Caco-2 (cell line): ENCODE measurements around the gene STK17A. TPM values are rescaled to one million over a fixed set of nuclear protein-coding genes. Genes with fewer than 3 reads are reported as not detected.
"Not testable (repeated sequence)": the region's sequence is repeated elsewhere in the genome, so short reads cannot be mapped to it uniquely, and the experiment has no call there.

Source experiments
- BruUV-seq: library from RNA; stranded (reverse); fragments of 400-500 nt; replicated peaks from 2 replicates; lab custom pipeline; 2021; lab: Mats Ljungman, UMichigan
- CTCF ChIA-PET: fragments of 300-600 bp; sonication (Branson Sonifier 250); formaldehyde crosslinking; loops from one replicate; lab custom pipeline; 2022; ENCODE audit warnings: antibody characterized with exemption; lab: Charles Lee
- POLR2A ChIA-PET: fragments of 300-600 bp; sonication (Branson Sonifier 250); formaldehyde crosslinking; loops from one replicate; lab custom pipeline; 2022; ENCODE audit warnings: antibody characterized with exemption; lab: Charles Lee
- DNase-seq, 2 experiments: peaks; one replicate each; pipeline versions ENCODE4 v3.0.0 to v3.0.0-alpha.2; 2020 to 2022
- H3K27me3 ChIP-seq: replicated peaks from 2 replicates; pipeline ENCODE4 v1.6.0; 2011; ENCODE audit warnings: low read length; ENCODE audit not compliant: control insufficient read depth, insufficient read depth
- H3K36me3 ChIP-seq: 2 replicates; pipeline ENCODE4 v1.5.1; 2011; ENCODE audit warnings: low read length; ENCODE audit not compliant: control insufficient read depth, insufficient read depth
- H3K4me1 ChIP-seq: fragments of 250-450 bp; sonication (Bioruptor Pico); 2 replicates; pipeline ENCODE4 v1.5.1; 2020; ENCODE audit warnings: mild to moderate bottlenecking
- H3K4me3 ChIP-seq: 2 replicates; pipeline ENCODE4 v1.5.1; 2011; ENCODE audit warnings: low read depth, mild to moderate bottlenecking, control low read depth, low read length
- H3K9me3 ChIP-seq: fragments of 250-450 bp; sonication (Bioruptor Pico); 2 replicates; pipeline ENCODE4 v1.5.1; 2020; ENCODE audit warnings: mild to moderate bottlenecking, moderate library complexity
- H3K27ac Mint-ChIP-seq: one replicate; pipeline ENCODE4 v1.8.0; 2022; ENCODE audit warnings: mixed read lengths; ENCODE audit not compliant: unreplicated experiment
- H3K27me3 Mint-ChIP-seq: one replicate; pipeline ENCODE4 v1.8.0; 2022; ENCODE audit warnings: mixed read lengths; ENCODE audit not compliant: insufficient read depth, unreplicated experiment
- H3K36me3 Mint-ChIP-seq: one replicate; pipeline ENCODE4 v1.8.0; 2022; ENCODE audit warnings: mild to moderate bottlenecking, mixed read lengths; ENCODE audit not compliant: insufficient read depth, unreplicated experiment
- H3K4me1 Mint-ChIP-seq: one replicate; pipeline ENCODE4 v1.8.0; 2022; ENCODE audit warnings: low read depth, mixed read lengths; ENCODE audit not compliant: unreplicated experiment
- H3K4me3 Mint-ChIP-seq: one replicate; pipeline ENCODE4 v1.8.0; 2022; ENCODE audit warnings: mild to moderate bottlenecking, moderate library complexity, mixed read lengths; ENCODE audit not compliant: unreplicated experiment
- H3K9me3 Mint-ChIP-seq: one replicate; pipeline ENCODE4 v1.8.0; 2022; ENCODE audit warnings: mixed read lengths; ENCODE audit not compliant: unreplicated experiment
- CTCF ChIP-seq, 2 experiments: fragments of 200-600 bp in 1 of 2; IDR thresholded peaks; 1 replicate in 1 of 2; 2 replicates in 1 of 2; pipeline versions ENCODE4 v1.5.1 to v1.8.0; 2011 to 2022; ENCODE audit warnings: antibody characterized with exemption in 1 of 2, control low read depth in 1 of 2, inconsistent platforms in 1 of 2, low read depth in 1 of 2, low read length in 1 of 2, mild to moderate bottlenecking in 1 of 2, moderate library complexity in 1 of 2; ENCODE audit not compliant: insufficient read depth in 1 of 2, severe bottlenecking in 1 of 2, unreplicated experiment in 1 of 2
- intact Hi-C: fragments of 100-400 bp; cut with micrococcal nuclease; formaldehyde crosslinking; loops from one replicate; pipeline ENCODE4 v1.10.0; 2022; ENCODE audit not compliant: unreplicated experiment
- total RNA-seq: library from RNA; stranded (reverse); gene quantifications from 2 replicates; pipeline ENCODE4 v1.2.3, GENCODE V29; 2022

Gene STK17A
- total RNA-seq, 1 experiment from 2014 or later = 19.6 TPM

- H3K9me3 ChIP-seq = 0 out of 2 replicates have a peak, but pooled peaks cover 2% of the 10 kb centered on the region
- BruUV-seq = no TSS peak
- Mint-ChIP-seq H3K36me3 (no peaks in the 10 kb centered on the region), H3K27me3 (no peaks in the 10 kb centered on the region), H3K9me3 (no peaks in the 10 kb centered on the region), H3K4me3 (no peak overlapping the region), H3K27ac (no peak overlapping the region), H3K4me1 (peaks cover 22% of the 10 kb centered on the region)
- POLR2A ChIA-PET = interaction anchor here (0.6 kb wide), 1 partner anchor 86 kb away, joined by 3 read pairs; no protein-coding TSS in a partner anchor
- H3K4me3 ChIP-seq = no peak overlapping the region
- peaks cover 16% of the 10 kb centered on the region for H3K4me1 ChIP-seq
- no peak for TF ChIP-seq CTCF (IDR thresholded peaks at IDR 0.05; ENCODE audit: insufficient read depth in 1 of 2, low read depth in 1 of 2, low read length in 1 of 2, severe bottlenecking in 1 of 2, unreplicated experiment in 1 of 2)
- intact Hi-C loops = no loop called here
- no peaks in the 10 kb centered on the region for H3K27me3 ChIP-seq
- CTCF ChIA-PET = no interaction called here
- H3K36me3 ChIP-seq = no peaks in the 10 kb centered on the region
- peak; percentile 52 to 53 for DNase-seq
Measured at GRCh38 chr7:43668035-43668434, 85.1 kb downstream of the STK17A start.

- no peaks in the 10 kb centered on the region for H3K27me3 Mint-ChIP-seq
- H3K27ac Mint-ChIP-seq = no peak overlapping the region
- ChIA-PET CTCF (no interaction called here), POLR2A (no interaction called here)
- peaks cover 22% of the 10 kb centered on the region for H3K4me1 Mint-ChIP-seq
- H3K4me3 Mint-ChIP-seq = no peak overlapping the region
- Histone ChIP-seq H3K27me3 (no peaks in the 10 kb centered on the region), H3K4me3 (no peak overlapping the region), H3K9me3 (0 out of 2 replicates have a peak, but pooled peaks cover 2% of the 10 kb centered on the region), H3K36me3 (no peaks in the 10 kb centered on the region), H3K4me1 (peaks cover 16% of the 10 kb centered on the region)
- intact Hi-C loops = no loop called here
- H3K9me3 Mint-ChIP-seq = no peaks in the 10 kb centered on the region
- no peaks in the 10 kb centered on the region for H3K36me3 Mint-ChIP-seq
- no peak for DNase-seq
- no TSS peak for BruUV-seq
- no peak for TF ChIP-seq CTCF (IDR thresholded peaks at IDR 0.05; ENCODE audit: insufficient read depth in 1 of 2, low read depth in 1 of 2, low read length in 1 of 2, severe bottlenecking in 1 of 2, unreplicated experiment in 1 of 2)
Measured at GRCh38 chr7:43669286-43670081, 86.6 kb downstream of the STK17A start.

GRCh38 chr7:43671521-43671920 is 88.6 kb downstream of the STK17A start:
- peaks cover 16% of the 10 kb centered on the region for H3K4me1 ChIP-seq
- POLR2A ChIA-PET = no interaction called here

GRCh38 chr7:43673243-43673976 is 90.5 kb downstream of the STK17A start:
- H3K27me3 Mint-ChIP-seq, H3K4me3 ChIP-seq, H3K9me3 Mint-ChIP-seq, H3K4me1 ChIP-seq, H3K27ac Mint-ChIP-seq, H3K9me3 ChIP-seq, CTCF ChIA-PET, intact Hi-C loops, H3K27me3 ChIP-seq, H3K4me3 Mint-ChIP-seq, POLR2A ChIA-PET, H3K36me3 Mint-ChIP-seq, DNase-seq, BruUV-seq, H3K36me3 ChIP-seq: not testable (repeated sequence)
- peaks cover 13% of the 10 kb centered on the region for H3K4me1 Mint-ChIP-seq

More at GRCh38 chr7:43671521-43671920, 88.6 kb downstream of the STK17A start:
- intact Hi-C loops = no loop called here
- H3K9me3 ChIP-seq = 0 out of 2 replicates have a peak, but pooled peaks cover 2% of the 10 kb centered on the region
- no peak overlapping the region for H3K4me3 ChIP-seq
- DNase-seq = no peak
- H3K4me1 Mint-ChIP-seq = peaks cover 22% of the 10 kb centered on the region
- H3K27ac Mint-ChIP-seq = no peak overlapping the region
- CTCF ChIA-PET = no interaction called here
- no peaks in the 10 kb centered on the region for H3K27me3 Mint-ChIP-seq
- H3K36me3 ChIP-seq = no peaks in the 10 kb centered on the region
- H3K9me3 Mint-ChIP-seq = no peaks in the 10 kb centered on the region
- no peaks in the 10 kb centered on the region for H3K27me3 ChIP-seq
- no peak overlapping the region for H3K4me3 Mint-ChIP-seq
- BruUV-seq = no TSS peak
- no peaks in the 10 kb centered on the region for H3K36me3 Mint-ChIP-seq
- no peak for TF ChIP-seq CTCF (IDR thresholded peaks at IDR 0.05; ENCODE audit: insufficient read depth in 1 of 2, low read depth in 1 of 2, low read length in 1 of 2, severe bottlenecking in 1 of 2, unreplicated experiment in 1 of 2)
